Measurements from ENCODE around the gene RHCE.

DNA sequence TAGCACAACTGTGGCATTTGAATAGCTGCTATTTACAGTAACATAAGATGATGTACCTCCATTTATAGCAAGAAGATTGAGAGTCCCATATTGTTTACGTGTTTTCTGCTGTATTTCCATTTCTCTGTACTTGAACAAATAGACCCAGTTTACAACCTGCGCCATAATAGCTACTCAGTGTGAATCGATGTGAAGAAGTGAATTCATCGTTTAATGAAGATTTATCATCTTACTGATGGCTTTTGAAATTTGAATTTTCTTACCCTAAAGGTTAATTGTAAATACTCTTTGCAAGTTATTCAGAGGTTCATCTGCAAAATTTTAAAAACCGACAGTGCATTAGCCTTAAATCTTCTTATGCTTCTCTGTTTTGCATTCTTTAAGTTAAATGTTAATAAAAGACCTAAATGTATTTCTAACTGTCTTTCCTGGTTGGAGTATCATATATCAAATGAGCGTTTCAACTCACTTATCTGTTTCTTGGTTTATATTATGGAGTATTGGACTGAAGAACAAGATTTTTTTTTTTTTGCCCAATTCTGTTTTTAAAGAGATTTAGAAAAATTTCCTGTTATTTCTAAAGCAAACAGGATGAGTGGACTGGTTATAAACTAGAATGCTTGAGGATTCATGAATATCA lies 12.2 kb upstream of the RHCE start:
- TF ChIP-seq, protein P1, sequence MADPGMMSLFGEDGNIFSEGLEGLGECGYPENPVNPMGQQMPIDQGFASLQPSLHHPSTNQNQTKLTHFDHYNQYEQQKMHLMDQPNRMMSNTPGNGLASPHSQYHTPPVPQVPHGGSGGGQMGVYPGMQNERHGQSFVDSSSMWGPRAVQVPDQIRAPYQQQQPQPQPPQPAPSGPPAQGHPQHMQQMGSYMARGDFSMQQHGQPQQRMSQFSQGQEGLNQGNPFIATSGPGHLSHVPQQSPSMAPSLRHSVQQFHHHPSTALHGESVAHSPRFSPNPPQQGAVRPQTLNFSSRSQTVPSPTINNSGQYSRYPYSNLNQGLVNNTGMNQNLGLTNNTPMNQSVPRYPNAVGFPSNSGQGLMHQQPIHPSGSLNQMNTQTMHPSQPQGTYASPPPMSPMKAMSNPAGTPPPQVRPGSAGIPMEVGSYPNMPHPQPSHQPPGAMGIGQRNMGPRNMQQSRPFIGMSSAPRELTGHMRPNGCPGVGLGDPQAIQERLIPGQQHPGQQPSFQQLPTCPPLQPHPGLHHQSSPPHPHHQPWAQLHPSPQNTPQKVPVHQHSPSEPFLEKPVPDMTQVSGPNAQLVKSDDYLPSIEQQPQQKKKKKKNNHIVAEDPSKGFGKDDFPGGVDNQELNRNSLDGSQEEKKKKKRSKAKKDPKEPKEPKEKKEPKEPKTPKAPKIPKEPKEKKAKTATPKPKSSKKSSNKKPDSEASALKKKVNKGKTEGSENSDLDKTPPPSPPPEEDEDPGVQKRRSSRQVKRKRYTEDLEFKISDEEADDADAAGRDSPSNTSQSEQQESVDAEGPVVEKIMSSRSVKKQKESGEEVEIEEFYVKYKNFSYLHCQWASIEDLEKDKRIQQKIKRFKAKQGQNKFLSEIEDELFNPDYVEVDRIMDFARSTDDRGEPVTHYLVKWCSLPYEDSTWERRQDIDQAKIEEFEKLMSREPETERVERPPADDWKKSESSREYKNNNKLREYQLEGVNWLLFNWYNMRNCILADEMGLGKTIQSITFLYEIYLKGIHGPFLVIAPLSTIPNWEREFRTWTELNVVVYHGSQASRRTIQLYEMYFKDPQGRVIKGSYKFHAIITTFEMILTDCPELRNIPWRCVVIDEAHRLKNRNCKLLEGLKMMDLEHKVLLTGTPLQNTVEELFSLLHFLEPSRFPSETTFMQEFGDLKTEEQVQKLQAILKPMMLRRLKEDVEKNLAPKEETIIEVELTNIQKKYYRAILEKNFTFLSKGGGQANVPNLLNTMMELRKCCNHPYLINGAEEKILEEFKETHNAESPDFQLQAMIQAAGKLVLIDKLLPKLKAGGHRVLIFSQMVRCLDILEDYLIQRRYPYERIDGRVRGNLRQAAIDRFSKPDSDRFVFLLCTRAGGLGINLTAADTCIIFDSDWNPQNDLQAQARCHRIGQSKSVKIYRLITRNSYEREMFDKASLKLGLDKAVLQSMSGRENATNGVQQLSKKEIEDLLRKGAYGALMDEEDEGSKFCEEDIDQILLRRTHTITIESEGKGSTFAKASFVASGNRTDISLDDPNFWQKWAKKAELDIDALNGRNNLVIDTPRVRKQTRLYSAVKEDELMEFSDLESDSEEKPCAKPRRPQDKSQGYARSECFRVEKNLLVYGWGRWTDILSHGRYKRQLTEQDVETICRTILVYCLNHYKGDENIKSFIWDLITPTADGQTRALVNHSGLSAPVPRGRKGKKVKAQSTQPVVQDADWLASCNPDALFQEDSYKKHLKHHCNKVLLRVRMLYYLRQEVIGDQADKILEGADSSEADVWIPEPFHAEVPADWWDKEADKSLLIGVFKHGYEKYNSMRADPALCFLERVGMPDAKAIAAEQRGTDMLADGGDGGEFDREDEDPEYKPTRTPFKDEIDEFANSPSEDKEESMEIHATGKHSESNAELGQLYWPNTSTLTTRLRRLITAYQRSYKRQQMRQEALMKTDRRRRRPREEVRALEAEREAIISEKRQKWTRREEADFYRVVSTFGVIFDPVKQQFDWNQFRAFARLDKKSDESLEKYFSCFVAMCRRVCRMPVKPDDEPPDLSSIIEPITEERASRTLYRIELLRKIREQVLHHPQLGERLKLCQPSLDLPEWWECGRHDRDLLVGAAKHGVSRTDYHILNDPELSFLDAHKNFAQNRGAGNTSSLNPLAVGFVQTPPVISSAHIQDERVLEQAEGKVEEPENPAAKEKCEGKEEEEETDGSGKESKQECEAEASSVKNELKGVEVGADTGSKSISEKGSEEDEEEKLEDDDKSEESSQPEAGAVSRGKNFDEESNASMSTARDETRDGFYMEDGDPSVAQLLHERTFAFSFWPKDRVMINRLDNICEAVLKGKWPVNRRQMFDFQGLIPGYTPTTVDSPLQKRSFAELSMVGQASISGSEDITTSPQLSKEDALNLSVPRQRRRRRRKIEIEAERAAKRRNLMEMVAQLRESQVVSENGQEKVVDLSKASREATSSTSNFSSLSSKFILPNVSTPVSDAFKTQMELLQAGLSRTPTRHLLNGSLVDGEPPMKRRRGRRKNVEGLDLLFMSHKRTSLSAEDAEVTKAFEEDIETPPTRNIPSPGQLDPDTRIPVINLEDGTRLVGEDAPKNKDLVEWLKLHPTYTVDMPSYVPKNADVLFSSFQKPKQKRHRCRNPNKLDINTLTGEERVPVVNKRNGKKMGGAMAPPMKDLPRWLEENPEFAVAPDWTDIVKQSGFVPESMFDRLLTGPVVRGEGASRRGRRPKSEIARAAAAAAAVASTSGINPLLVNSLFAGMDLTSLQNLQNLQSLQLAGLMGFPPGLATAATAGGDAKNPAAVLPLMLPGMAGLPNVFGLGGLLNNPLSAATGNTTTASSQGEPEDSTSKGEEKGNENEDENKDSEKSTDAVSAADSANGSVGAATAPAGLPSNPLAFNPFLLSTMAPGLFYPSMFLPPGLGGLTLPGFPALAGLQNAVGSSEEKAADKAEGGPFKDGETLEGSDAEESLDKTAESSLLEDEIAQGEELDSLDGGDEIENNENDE (IDR thresholded peaks at IDR 0.05; ENCODE audit: insufficient replicate concordance, low read length), result no peak
- TF ChIP-seq CHD2 (IDR thresholded peaks at IDR 0.05; ENCODE audit: low read length), result no peak
- TF ChIP-seq, protein P2, sequence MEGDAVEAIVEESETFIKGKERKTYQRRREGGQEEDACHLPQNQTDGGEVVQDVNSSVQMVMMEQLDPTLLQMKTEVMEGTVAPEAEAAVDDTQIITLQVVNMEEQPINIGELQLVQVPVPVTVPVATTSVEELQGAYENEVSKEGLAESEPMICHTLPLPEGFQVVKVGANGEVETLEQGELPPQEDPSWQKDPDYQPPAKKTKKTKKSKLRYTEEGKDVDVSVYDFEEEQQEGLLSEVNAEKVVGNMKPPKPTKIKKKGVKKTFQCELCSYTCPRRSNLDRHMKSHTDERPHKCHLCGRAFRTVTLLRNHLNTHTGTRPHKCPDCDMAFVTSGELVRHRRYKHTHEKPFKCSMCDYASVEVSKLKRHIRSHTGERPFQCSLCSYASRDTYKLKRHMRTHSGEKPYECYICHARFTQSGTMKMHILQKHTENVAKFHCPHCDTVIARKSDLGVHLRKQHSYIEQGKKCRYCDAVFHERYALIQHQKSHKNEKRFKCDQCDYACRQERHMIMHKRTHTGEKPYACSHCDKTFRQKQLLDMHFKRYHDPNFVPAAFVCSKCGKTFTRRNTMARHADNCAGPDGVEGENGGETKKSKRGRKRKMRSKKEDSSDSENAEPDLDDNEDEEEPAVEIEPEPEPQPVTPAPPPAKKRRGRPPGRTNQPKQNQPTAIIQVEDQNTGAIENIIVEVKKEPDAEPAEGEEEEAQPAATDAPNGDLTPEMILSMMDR (IDR thresholded peaks at IDR 0.05; ENCODE audit: control extremely low read depth in 1 of 3, insufficient read depth in 1 of 3, low read depth in 1 of 3, low read length in 3 of 3), result no peak

All from H1 (cell line).